ENCODE data around the gene TAS1R1.

Gene TAS1R1

GRCh38 chr1:6554907-6555778, at the start of gene TAS1R1:
TAS1R1 (plus strand) TSS chr1:6555307; CDS start chr1:6555374, 67 bp downstream.
- no peak for FAIRE-seq

DNA sequence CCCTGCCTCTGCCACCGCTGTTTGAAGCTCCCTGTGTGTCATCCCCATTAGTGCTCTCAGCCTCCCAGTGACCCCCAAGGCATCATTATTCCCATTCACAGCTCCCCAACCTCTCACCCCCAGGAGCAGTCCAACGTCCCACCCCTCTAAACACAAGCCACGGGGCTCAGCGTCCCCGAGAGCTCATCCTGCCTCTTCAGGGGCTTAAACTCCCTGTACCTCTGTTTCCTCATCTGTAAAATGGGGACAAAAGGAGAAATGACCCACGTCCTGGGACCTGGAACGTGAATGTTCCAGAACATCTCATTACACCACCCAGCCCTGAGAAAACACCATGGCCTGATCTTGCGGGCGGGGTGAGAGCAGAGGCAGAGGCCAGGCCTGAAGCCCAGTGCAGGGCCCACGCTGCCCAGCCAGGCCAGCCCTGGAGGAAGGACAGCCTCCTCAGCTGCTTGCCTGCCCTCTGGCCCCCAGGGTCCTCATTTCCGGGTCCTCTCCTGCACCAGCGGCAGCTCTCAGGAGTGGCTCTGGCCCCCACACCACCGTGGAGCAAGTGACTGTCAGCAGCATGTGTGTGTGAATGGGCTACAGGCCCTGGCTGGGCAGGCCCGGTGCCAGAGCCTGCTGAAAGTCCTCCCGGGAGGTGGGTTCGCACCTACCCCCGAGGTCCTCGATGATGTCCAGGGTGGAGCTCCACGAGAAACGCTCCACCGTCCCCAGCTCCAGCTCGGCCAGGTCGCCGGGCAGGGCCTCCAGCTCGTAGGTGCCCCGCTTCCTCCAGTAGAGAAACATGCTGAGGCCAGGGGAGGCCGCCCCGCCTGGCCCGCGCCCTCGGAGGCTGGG, 49.5 kb upstream of the TAS1R1 start:
- no peak for FAIRE-seq

GRCh38 chr1:6506210-6507036, 48.7 kb upstream of the TAS1R1 start:
- no peak for FAIRE-seq

GRCh38 chr1:6507037-6507428, 48.1 kb upstream of the TAS1R1 start:
- no peak for FAIRE-seq

DNA sequence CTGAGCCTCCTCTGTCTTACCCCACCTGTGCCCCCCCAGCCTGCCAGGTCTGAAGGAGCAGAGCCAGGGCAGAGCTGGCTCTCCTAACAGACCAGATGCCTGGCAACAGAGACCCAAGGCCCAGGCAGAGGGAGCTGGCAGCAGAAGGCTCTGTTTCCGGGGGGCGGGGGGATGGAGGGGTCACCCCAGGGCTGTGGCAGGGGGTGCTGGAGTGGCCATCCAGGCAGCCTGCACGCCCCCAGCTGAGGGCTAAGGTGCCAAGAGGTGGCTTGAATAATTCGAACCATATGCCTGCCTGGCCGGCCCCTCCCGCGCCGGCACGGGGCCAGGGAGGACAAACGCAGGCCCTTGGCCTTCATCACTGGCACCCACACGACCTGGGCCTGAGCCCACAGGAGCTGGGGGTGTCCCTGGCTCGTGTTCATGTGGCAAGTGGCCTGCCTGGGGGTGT, 47.6 kb upstream of the TAS1R1 start:
- no peak for FAIRE-seq

GRCh38 chr1:6508154-6508815, 46.8 kb upstream of the TAS1R1 start:
- no peak for FAIRE-seq

DNA sequence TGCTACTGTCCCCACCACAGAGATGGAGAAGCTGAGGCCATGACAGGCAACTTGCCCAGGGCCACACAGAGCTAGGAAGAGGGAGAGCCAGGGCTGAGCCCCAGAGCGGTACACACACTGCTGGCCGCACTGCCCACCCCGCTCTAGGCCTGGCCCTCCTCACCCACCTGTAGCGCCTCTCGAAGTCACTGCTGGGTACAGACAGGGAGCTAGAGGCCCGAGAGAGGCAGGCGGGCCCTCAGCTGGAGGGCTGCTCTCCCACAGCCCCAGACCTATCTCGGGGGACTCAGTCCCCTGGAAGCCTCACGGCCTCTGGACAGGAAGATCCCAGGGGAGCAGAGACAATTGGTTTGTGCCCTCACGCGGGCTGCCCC, 46.3 kb upstream of the TAS1R1 start:
- FAIRE-seq, result no peak

DNA sequence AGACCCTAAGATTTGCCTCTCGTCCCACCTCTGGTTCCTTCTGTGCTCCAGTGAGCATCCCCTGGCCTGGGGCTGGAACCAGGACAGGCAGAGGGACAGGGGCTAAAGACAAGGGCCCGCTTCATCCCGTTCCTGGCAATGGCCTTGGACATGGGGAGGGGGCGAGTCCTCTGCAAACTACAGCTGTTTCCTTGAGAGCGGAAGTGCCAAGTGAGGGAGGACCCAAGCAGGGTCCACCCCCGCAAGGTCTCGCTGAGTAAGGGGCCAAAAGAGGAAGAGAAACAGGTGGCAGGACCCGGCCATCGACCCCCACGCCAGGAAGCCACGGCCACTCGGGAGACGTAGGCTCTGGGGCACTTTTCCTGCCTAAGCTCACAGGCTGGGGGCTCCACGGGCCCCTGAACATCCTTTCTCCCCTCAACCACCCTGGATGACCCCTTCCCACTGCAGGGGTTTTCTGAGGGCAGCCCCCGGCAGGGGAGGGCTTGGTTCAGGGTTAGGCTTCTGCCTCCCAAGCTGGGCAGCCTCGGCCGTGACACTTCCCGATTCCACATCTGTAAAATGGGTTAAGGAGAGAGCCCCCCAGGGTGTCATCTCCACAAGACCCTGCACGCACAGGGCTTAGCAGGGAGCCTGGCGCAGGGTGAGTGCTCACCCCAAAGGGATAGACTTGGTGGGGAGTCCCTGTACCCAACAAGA, 45.7 kb upstream of the TAS1R1 start:
- FAIRE-seq, result no peak

GRCh38 chr1:6509919-6510291, 45.2 kb upstream of the TAS1R1 start:
- no peak for FAIRE-seq

DNA sequence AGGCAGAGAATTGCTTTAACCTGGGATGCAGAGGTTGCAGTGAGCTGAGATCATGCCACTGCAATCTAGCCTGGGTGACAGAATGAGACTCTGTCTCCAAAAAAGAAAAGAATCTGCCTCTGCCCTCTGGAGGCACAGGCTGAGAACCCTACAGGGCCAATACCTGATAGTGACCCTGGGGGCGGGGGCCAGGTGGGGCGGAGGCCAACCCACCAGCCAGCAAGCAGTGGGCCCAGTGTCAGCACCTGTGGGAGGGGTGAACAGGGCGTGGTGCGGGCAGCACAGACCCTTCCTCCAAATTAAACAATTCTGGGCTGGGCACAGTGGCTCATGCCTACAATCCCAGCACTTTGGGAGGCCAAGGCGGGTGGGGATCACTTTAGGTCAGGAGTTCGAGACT, 44.6 kb upstream of the TAS1R1 start:
- FAIRE-seq, result no peak

- FAIRE-seq, result no peak
These were observed 44.1 kb upstream of the TAS1R1 start for GRCh38 chr1:6511056-6511455.

DNA sequence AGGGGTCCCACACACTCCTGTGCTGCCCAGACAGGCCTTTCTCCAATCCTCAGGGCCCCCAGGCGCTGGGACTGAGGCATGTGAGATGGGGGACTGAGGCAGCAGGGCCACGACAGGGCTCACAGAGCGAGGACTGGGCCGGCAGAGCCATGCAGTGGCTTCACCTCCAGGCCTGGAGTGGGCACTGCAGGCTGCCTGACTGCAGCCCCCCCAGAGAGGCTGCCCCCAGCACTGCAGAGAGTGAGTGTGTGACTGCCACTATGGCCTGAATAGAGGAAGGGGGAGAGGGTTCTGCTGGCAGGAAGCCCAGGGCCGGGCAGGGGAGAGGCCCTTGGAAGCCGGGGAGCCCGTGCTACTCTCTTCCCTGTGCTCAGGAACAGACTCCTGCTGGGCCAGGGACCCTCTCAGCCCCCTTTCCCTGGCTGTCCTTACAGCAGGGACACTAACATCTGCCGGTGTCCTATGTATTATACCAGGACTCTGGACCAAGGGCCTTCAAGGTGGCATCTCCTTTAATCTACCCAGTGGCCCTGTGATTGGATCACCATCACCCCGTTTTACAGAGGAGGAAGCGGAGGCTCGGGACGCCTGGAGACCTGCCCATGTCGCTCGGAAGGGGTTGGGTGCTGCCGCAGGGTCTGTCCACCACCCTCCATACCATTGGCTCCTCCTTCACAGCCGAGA, 43.4 kb upstream of the TAS1R1 start:
- no peak for FAIRE-seq

DNA sequence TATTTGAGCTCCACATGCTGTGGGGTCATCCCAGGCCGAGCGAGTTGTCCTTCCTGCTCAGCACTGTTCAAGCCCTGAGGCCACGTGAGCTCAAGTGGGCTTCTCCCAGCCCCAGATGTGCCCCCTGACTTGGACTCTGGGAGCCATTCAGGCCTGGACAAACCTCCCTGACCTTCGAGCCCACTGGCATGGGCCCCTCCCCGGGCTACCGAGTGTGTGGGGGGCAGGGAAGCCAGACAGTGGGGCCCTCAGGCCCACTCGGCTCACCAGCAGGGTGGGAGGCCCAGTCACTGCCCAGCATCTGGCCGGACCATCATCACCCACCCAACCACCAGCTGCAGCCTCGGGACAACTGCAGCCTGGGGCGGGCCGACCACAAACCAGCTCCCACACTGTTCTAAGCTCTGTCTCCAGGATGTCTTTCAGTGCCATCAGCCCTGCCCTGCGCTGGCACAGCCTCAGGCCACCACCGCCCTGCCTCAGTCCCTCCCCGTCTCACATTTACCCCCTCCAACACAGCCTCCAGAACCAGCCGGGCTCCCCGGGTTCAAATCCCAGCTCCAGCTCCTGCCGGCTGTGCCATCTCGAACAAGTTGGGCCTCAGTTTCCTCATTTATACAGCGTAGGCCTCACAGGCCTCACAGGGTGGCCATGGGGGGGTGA, 42.7 kb upstream of the TAS1R1 start:
- no peak for FAIRE-seq

DNA sequence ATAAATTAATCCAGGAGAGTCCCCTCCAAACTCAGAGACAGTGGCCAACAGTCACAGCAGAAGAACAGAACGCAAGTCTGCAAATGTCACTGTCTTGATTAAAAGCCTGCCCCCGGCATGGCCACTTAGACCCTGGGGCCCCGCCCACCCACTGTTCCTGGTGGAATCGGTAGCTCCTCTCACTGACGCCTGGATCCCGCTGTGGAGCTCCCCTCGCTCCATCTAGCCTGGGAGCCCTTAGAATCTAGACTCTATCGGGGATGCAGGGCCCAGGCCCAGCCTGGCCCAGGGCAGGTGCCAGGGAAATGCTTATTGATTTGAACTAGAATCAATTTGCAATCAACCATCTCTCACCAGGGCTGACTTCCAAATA, 42.2 kb upstream of the TAS1R1 start:
- FAIRE-seq, result no peak

GRCh38 chr1:6513320-6513801, 41.7 kb upstream of the TAS1R1 start:
- no peak for FAIRE-seq

- no peak for FAIRE-seq
These were observed 39.3 kb upstream of the TAS1R1 start for GRCh38 chr1:6515771-6516170.

GRCh38 chr1:6517435-6517851, 37.7 kb upstream of the TAS1R1 start:
- no peak for FAIRE-seq

- FAIRE-seq, result no peak
These were observed 35.6 kb upstream of the TAS1R1 start for GRCh38 chr1:6519491-6519934.

DNA sequence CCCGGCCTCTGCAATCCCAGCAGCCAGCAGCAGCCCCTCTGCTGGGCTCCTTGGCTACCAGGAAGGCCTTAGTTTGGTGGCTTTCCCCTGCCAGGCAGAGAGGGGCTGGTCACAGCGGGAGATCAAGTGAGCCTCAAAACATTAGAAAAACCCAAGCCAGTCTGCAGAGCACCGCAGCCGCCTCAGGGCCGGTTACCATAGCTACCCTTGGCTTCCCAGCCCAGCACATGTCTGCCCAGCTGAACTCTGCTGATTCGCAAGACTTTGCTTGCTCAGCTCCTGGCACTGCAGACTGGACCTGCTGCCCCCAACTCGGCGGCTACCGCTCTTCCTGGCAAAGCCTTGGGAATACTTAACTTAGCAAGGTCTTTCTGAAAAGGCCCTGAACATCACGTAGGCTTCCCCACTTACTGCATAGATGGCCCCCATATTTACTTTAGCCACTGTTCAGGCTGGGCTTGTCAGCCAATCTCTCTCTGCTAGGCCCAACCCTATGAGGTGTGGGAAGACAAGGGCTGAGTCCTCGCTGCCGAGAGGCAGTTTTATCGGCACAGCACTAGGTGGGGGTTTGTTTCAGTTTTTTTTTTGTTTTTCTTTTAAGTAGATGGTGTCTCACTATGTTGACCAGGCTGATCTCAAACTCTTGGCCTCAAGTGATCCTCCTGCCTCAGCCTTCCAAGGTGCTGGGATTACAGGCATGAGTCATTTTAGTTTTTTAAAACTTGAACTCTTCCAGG, 35.0 kb upstream of the TAS1R1 start:
- FAIRE-seq, result no peak

DNA sequence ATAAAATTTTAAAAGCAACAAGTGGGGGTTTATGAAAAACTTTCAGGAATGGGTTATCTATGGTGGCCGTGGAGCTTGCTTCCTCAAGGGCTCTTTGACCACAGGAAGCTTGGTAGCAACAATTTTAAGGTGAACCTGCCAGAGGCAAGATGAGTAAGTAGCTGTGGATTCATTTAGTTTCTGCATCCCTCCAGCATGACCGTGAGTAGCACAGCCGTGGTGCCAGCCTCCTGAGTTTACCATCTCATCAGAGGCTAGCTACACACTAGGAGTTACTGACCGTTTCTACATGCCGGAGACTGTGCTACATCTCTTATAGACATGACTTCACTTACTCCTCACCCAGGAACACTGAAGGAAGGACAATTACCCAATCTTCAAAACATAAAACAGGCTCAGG, 33.6 kb upstream of the TAS1R1 start:
- FAIRE-seq, result no peak
